Measurements from ENCODE around the gene SCGN. TPM values are rescaled to one million over a fixed set of nuclear protein-coding genes. Genes with fewer than 3 reads are reported as not detected.

The SCGN gene
- total RNA-seq, 1 donor from 2014 or later = 3.2 TPM

GRCh38 chr6:25686856-25687255, 34.8 kb downstream of the SCGN start:
- DNase-seq (ENCODE audit: low spot score) = no peak

DNA sequence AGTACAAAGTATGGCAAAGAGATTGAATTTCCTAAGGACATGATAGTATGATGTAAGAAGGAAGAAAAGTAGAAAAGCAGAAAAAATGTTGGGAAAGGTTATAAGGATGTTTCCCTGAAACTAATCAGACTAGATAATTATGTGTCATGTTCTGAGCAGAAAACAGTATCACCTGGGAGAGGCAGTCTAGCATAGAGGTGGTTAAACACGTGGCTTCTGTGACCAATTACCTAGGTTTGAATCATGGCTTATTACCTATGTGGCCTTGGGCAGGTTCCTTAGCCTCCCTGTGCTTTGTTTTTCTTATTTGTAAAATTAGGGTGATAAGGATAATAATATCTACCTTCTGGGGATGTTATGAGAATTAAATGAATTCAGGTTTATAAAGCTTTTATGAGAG, 38.0 kb downstream of the SCGN start:
- no peak for DNase-seq (ENCODE audit: low spot score)

GRCh38 chr6:25691894-25692293, 39.9 kb downstream of the SCGN start:
- DNase-seq (ENCODE audit: low spot score) = no peak

GRCh38 chr6:25692472-25692871, 40.5 kb downstream of the SCGN start:
- DNase-seq (ENCODE audit: low spot score) = no peak

DNA sequence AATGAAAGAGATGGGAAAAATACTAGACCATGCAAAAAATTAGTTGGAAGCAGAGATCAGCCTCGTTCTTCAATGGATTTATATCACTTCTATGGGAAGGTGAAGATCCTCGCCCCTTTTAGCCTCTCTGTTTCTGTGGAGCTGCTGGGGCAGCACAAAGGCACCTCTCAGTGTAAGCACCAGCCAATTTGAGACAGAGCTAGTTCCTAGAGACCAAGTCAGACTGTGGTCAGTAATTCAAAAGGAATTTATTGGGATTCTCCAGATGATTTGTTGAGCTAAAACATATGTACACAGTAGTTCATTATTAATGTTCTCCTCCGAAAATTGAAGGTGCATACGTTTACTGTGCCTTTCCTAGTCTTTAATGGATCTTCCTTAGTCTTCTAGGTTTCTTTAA, 42.4 kb downstream of the SCGN start:
- no peak for DNase-seq (ENCODE audit: low spot score)

GRCh38 chr6:25695671-25696070, 43.7 kb downstream of the SCGN start:
- no peak for DNase-seq (ENCODE audit: low spot score)

DNA sequence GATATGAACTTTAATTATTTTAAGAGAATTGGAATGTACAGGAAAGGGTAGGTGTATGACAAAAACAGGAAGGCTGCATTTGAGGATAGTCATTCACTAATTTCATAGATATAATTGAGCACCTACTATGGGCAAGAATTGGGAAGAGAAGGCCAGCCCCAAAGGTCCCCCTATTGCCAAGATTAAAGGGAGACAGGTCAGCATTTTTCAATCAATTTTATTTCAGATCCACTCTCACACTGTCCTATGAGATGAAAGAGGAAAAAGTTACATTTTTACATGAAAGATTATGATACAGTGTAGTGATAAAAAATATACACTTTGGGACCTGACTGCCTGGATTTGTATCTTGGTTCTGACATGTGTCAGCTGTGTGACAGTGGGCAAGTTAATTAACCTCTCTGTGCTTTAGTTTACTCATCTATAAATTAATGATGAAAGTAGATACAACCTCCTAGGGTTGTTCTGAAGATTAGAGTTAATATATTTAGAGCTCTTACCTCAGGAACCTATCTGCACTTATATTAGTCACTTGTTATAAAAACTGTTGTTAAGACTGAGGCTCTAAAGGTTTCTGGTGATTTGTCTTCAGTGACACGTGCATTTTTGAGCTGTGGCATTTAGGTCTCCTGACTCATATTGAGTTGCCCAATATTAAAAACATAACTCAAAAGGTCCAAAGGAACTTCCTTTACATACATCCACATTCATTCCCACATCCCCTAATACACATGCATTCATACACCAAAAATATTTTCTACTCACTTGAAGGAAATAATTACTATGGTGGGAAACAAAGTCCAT, 45.7 kb downstream of the SCGN start:
- DNase-seq (ENCODE audit: low spot score) = no peak

GRCh38 chr6:25698631-25699030, 46.6 kb downstream of the SCGN start:
- no peak for DNase-seq (ENCODE audit: low spot score)

DNA sequence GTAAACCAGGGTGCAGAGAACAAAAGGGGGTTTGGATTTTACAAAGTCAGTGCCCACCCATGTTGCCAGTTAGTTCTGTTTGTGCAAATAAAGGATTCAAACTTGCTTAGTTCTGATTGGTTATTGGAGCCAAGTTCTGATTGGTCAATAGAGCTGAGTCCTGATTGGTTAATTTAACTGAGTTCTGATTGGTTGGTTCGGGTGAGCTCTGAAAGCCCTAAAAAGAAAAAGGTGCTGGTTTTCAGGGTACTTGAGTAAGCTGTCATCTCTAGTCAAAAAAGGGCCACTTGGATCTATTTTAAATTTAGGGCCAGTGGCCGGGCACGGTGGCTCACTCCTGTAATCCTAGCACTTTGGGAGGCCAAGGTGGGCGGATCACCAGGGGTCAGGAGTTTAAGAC, 47.6 kb downstream of the SCGN start:
- no peak for DNase-seq (ENCODE audit: low spot score)

GRCh38 chr6:25700761-25701160, 48.7 kb downstream of the SCGN start:
- no peak for DNase-seq (ENCODE audit: low spot score)

GRCh38 chr6:25701807-25702206, 49.8 kb downstream of the SCGN start:
- no peak for DNase-seq (ENCODE audit: low spot score)

GRCh38 chr6:25703005-25703404, 51.0 kb downstream of the SCGN start:
- no peak for DNase-seq (ENCODE audit: low spot score)

DNA sequence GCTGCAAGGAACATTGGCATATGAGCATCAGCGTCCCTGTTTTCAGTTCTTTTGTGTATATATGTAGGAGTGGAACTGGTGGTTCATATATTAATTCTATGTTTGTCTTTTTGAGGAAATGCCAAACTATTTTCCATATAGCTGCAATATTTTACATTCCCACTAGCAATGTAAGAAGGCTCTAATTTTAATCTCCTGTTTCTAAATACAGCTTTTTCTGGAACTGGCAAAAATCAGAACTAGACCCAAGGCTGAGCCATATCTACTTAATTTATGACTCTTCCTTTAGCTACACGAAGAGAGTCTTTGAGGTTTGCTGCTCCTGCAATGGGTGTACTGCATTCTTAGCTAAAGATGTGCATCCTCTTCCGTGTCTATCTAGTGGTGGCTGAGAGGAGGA, 52.0 kb downstream of the SCGN start:
- no peak for DNase-seq (ENCODE audit: low spot score)

DNA sequence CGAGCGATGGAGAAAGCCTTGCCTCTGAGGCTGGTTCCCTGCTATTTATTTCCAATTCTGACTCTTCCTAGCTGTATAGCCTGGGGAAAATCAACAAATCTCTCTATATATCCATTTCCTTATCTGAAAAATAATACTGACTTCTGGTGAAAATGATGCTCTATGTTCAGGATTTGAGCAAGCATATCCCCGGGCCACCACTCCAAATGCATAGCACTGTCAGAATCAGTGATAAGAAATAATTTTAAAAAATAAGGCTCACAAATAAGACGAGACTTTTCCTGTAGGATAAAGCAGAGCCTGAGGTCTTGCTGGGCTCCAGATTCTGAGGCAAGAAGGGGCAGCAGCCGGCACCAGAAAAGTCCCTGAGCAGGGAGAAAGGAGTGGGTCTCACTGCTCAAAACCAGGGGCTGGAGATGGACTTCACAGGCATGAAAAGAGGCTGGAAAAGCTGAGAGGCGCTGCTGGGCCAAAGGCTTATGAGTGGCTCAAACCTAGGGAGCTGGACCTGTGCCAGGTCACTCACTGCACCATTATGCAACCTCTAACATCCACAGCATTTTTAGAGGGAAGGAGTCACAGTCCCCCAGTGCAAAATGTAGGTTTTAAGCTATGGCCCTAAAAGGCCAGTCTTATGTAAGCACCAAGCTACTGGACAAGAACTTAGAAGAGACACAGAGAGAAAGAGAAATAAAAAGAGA, 54.4 kb downstream of the SCGN start:
- no peak for DNase-seq (ENCODE audit: low spot score)

DNA sequence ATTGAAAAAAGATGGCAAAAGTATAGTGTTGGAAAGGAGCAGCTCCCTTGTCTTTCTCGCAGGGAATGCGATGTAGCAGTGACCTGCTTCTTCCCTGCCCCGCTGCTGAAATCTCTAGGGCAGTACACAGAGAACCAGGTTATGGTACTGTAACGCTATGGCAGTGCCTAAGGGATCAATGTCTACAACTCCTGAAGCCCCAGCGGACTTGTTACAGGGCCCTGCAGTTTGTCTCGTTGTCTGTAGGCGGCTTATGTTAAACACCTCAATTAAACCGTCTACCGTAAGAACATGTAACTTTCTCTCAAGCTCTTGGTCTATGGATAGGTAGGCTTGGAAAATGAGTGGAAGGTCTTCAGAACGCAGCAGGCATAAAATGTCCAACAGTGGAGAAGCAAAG, 57.7 kb downstream of the SCGN start:
- DNase-seq (ENCODE audit: low spot score) = no peak

GRCh38 chr6:25710287-25710686, 58.3 kb downstream of the SCGN start:
- DNase-seq (ENCODE audit: low spot score) = no peak

DNA sequence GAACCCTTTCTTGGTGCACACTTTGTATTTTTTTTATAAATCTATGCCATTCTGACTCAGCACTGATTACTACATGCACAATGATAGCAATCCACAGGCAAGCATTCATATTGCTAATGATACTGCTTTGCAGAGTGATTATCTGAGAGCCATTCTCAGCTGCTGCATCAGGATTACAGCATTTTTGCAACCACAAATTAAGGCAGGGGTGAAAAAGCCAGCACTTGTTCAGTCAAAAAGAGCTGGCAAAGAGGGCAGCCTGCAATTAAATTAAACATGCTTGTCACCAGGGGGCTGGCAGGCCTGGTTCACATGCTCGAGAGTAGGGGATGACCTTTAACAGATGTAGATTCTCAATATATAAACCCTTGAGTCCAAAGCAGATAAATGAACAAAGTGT, 61.8 kb downstream of the SCGN start:
- no peak for DNase-seq (ENCODE audit: low spot score)

DNA sequence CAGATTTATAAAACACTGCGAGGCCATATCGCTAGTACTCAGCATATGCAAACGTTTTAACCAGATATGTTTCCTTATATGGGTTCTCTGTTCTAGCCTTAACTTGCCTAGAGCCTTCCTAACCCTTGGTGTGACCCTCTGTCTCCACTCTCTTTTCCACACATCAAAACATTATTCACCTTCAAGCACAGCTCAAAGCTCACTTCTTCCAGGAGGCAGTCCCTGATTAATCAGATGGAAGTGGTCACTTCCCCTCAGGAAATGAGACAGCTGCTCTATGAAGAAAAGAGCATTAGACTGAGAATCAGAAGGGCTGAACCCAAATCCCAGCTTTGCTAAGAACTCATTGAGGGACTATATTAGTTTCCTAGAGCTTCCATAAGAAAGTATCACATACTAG, 62.8 kb downstream of the SCGN start:
- no peak for DNase-seq (ENCODE audit: low spot score)

DNA sequence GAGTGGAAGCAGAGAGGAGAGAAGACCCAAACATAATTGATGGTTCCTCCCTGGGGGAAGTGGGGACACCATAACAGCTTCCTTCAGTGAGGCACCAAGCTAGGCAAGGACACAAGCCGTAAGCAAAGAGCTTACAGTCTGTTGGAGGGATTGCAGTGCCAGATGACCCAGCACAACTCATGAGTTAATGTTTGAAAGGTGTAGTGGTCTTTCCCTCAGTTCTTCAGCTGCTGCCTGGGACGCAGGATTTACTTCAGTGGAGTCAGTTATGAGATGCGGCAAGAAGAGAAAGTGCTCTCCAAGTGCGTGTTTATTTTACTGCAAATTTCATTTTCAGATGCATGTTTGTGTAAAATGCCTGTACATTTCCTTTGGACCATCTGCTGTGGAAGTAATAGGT, 63.8 kb downstream of the SCGN start:
- DNase-seq (ENCODE audit: low spot score) = no peak

DNA sequence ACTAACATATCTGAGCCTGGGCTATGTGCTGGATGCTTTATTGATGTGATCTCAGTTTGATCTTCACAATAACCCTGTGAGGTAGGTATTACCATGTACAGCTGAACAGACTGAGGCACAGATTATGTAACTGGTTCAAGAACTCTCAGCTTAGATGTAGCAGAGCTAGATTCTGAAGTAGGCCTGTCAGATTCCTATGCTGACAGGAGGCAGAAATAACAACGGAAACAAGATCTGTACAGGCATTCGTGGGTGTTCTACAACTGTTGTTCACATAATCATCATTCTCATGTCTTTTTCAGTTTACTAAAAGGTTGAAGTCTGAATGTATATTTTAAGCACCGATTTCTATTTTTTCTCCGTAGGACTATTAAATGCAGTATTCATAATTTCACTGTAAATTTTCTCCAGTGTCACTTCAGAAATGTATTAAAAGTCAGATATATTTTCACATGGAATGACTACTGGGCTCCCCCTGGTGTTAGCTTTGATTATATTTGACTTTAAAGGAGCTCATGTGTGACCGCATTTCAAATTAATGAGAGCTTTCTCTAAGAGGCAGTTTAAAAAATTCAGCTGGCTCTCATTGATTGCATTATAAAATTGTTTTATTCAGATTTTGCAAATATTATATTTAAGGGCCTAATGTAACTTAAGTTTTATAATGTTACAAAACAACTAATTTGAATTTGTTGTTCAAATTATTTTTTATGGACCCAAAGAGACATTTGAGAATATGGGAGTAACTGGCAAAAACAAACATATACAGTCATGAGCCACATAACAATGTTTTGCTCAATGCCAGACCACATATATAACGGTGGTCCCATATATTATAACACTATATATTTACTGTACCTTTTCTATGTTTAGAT, 66.1 kb downstream of the SCGN start:
- DNase-seq (ENCODE audit: low spot score) = no peak

- no peak for DNase-seq (ENCODE audit: low spot score)
These were observed 74.3 kb downstream of the SCGN start for GRCh38 chr6:25726122-25726911.

GRCh38 chr6:25727028-25727427, 75.0 kb downstream of the SCGN start:
- no peak for DNase-seq (ENCODE audit: low spot score)

Data from mucosa of gallbladder (tissue), 1 donor.